ENCODE measurements around the gene HPCAL1.
A peak's percentile ranks its signal among the peaks of the same experiment; 100 is the strongest.
"Not testable (repeated sequence)": the region's sequence is repeated elsewhere in the genome, so short reads cannot be mapped to it uniquely, and the experiment has no call there.

HPCAL1 gene

GRCh38 chr2:10428355-10428754, 125.7 kb downstream of the HPCAL1 start:
- DNase-seq, result no peak

- DNase-seq, result no peak
These were observed 126.2 kb downstream of the HPCAL1 start for GRCh38 chr2:10428924-10429323.

GRCh38 chr2:10430886-10431622, 128.3 kb downstream of the HPCAL1 start:
- no peak for DNase-seq

DNA sequence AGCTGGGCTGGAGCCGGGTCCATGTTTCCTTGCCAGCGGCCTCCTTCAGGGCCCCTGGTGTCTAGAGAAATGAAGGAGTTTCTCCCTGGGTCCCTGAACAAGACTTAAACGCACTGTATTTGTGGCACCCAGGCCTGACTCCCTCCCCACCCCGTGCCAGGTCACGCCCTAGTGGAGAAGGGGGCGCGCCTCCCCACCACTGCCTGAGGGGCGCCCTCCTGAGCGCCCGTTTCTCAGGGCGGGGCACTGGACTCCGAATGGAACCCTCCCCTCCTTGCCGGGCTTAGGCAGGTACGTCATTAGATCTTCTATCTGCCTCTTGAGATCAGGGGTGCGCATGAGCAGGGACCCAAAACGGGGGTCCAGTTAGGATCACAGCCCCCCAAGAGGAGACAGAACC, 129.1 kb downstream of the HPCAL1 start:
- no peak for DNase-seq

- no peak for DNase-seq
These were observed 129.8 kb downstream of the HPCAL1 start for GRCh38 chr2:10432311-10433181.

- no peak for DNase-seq
These were observed 130.7 kb downstream of the HPCAL1 start for GRCh38 chr2:10433264-10433946.

GRCh38 chr2:10433947-10434885, 131.5 kb downstream of the HPCAL1 start:
- no peak for DNase-seq

GRCh38 chr2:10434886-10435819, 132.4 kb downstream of the HPCAL1 start:
- peak; percentile 41 for DNase-seq

- no peak for DNase-seq
These were observed 133.1 kb downstream of the HPCAL1 start for GRCh38 chr2:10435820-10436204.

DNA sequence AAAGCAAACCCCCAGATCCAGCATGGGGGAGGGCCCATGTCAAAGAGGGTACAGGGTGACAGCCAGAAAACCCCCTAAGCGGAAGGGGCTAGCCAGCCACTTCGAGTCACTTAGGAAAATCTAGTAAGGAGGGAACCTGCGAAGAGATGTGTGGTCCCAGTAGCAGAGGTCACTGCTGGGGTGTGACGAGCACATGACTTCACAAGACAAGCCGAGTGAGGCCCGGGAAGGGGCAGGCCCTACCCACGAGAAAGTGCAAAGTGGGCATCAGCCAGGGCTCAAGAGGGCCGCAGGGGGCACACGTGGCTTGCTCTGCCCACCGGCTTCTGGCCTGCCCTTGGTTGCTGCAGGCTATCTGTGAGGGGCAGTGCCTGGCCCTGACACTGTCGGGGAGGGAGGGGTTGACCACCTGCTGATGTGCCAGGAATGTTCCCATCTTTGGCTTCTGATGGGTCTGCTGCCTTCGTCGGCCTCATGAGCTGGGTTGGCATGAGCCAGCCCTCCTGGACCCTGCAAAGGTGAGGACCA, 133.9 kb downstream of the HPCAL1 start:
- DNase-seq, result no peak

DNA sequence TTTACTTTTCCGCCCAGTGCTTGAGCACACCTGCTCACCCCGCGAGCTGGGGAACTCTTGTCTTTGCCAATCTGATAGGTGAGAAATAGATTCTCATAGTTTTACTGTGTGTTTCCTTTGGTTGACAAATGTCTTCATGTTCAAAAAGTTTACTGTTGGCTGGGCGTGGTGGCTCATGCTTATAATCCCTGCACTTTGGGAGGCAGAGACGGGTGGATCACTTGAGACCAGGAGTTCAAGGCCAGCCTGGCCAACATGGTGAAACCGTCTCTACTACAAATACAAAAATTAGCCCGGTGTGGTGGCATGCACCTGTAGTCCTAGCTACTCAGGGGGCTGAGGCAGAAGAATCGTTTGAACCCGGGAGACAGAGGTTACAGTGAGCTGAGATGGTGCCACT, 135.1 kb downstream of the HPCAL1 start:
- no peak for DNase-seq

DNA sequence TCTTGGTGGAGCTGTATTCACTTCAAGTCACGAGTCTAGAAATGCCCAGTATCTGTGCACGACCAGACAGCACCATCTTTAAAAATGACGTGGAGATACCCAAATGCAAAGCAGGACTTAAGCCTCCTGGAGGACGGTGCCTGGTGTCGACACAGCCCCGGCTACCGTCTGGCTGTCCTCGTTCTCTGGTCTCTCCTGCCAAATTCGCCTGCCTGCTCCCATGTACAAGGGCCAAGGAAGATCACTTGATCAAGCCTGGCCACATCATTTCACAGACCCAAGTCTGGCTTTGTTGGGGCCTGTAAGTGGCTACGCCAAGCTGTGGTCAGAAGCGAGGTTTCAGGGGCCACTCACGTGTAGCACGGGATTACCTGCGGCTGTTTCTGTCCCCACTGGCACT, 136.0 kb downstream of the HPCAL1 start:
- DNase-seq, result peak; percentile 24

GRCh38 chr2:10439185-10439879, 136.6 kb downstream of the HPCAL1 start:
- no peak for DNase-seq

DNA sequence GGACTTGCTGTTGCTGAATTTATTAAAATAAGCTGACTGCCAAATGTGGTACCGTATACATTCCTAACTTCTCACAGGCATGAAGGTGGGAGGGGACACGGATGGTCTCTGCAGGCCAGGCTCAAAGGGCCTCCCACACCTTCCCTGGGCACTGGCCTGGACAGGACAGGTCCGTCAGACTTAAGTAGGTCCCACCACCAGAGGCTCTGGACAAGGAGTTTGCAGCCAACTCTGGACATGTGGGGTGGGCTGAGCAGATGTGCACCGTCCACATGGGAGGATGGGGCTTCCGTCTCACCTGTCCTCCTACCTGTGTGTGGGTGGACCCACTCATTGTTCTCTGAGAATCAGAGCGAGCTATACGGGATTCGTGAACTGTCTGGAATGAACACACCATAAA, 137.3 kb downstream of the HPCAL1 start:
- DNase-seq, result no peak

- DNase-seq, result no peak
These were observed 138.0 kb downstream of the HPCAL1 start for GRCh38 chr2:10440736-10441135.

GRCh38 chr2:10441948-10442347, 139.2 kb downstream of the HPCAL1 start:
- DNase-seq, result no peak

DNA sequence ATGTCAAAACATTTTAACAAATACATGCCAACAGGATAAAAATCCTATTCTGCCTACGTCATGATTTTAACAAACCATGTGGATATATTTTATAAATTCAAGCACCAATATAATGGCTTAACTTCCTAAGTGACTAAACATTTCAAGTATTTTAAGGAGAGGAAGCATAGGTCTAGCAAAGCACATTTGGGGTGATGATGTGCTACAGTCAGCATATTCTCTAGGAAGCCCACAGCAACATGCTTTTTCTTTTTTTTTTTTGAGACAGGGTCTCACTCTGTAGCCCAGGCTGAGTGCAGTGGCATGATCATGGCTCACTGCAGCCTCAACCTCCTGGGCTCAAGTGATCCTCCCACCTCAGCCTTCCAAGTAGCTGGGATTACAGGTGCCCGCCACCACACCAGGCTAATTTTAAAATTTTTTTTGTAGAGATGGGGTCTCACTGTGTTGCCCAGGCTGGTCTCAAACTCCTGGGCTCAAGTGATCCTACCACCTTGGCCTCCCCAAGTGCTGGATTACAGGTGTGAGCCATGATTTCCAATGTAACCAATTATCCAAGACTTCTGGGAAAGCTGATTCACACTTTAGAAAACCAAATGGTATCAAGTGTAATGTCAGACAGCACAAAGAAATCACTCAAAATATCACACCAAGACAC, 139.9 kb downstream of the HPCAL1 start:
- DNase-seq, result not testable (repeated sequence)

DNA sequence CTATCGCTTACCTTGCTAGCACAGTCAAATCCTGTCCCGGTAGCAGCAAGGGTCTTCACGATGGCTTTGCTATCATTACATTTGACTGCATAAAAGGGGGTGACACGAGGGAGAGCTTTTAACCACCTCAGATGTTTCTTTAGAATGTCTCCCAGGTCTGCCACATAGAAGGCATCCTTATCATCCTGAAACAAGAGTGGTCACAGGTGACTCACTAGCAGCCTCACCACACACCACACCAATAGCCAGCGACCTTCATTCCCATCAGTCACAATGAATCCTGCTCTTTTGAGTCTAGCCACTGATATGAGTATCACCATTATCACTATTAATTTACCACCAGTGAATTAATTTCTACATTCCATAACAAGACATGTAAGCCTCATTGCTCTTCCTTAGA, 141.8 kb downstream of the HPCAL1 start:
- DNase-seq, result no peak

- DNase-seq, result no peak
These were observed 143.9 kb downstream of the HPCAL1 start for GRCh38 chr2:10446631-10447030.

Data from DMS 273 treated with DMSO at 0.1 percent for 48 hours (cell line).